Hepatocyte (in vitro differentiated cells): Measurements from ENCODE around the gene TBL2. TPM values are rescaled to one million over a fixed set of nuclear protein-coding genes. Genes with fewer than 3 reads are reported as not detected.

Source experiments
- DNase-seq: peaks from one replicate; pipeline ENCODE4 v3.0.0-alpha.2; 2016; ENCODE audit warnings: low spot score
- H2AFZ ChIP-seq: fragments of 200-600 bp; sonication (generic); 2 replicates; pipeline ENCODE4 v1.6.0; 2016; ENCODE audit warnings: antibody characterized with exemption, mild to moderate bottlenecking
- H3K27ac ChIP-seq: fragments of 200-600 bp; sonication (generic); 2 replicates; pipeline ENCODE4 v1.5.1; 2016; ENCODE audit warnings: mild to moderate bottlenecking
- H3K27me3 ChIP-seq: fragments of 200-600 bp; sonication (generic); 2 replicates; pipeline ENCODE4 v1.6.1; 2016
- H3K36me3 ChIP-seq: fragments of 200-600 bp; sonication (generic); replicated peaks from 2 replicates; pipeline ENCODE4 v1.5.1; 2016; ENCODE audit warnings: low read depth; ENCODE audit not compliant: insufficient read depth
- H3K4me1 ChIP-seq: fragments of 200-600 bp; sonication (generic); 2 replicates; pipeline ENCODE4 v1.5.1; 2016; ENCODE audit warnings: mild to moderate bottlenecking, moderate library complexity; ENCODE audit not compliant: insufficient read depth
- H3K4me2 ChIP-seq: fragments of 200-600 bp; sonication (generic); 2 replicates; pipeline ENCODE4 v1.6.0; 2016
- H3K4me3 ChIP-seq: fragments of 200-600 bp; sonication (generic); 2 replicates; pipeline ENCODE4 v1.5.1; 2016; ENCODE audit warnings: mild to moderate bottlenecking
- H3K79me2 ChIP-seq: fragments of 200-600 bp; sonication (generic); 2 replicates; pipeline ENCODE4 v1.6.0; 2017; ENCODE audit warnings: mild to moderate bottlenecking
- H3K9me2 ChIP-seq: fragments of 200-600 bp; sonication (generic); replicated peaks from 2 replicates; pipeline ENCODE4 v1.6.0; 2017; ENCODE audit warnings: mild to moderate bottlenecking; ENCODE audit not compliant: insufficient read depth
- H3K9me3 ChIP-seq: fragments of 200-600 bp; sonication (generic); 2 replicates; pipeline ENCODE4 v1.5.1; 2016; ENCODE audit warnings: low read depth, mild to moderate bottlenecking
- H4K20me1 ChIP-seq: fragments of 200-600 bp; sonication (generic); 2 replicates; pipeline ENCODE4 v1.6.0; 2016; ENCODE audit warnings: mild to moderate bottlenecking; ENCODE audit not compliant: insufficient read depth, poor library complexity, severe bottlenecking
- EZH2 ChIP-seq: fragments of 200-600 bp; sonication (generic); IDR thresholded peaks from 2 replicates; pipeline ENCODE4 v1.6.1; 2016; ENCODE audit warnings: antibody characterized with exemption, mild to moderate bottlenecking, borderline replicate concordance
- EZH2phosphoT487 ChIP-seq: fragments of 200-600 bp; sonication (generic); IDR thresholded peaks from one replicate; pipeline ENCODE4 v1.6.1; 2018; ENCODE audit warnings: antibody characterized with exemption, mild to moderate bottlenecking, low read depth, moderate library complexity; ENCODE audit not compliant: unreplicated experiment, severe bottlenecking
- WGBS: methylation state at CpG from one replicate; pipeline ENCODE4 v1.1.6; 2016; ENCODE audit warnings: low lambda C conversion rate; ENCODE audit errors: missing lambda C conversion rate; 5-methylcytosine and 5-hydroxymethylcytosine counted together
- polyA plus RNA-seq: library from polyadenylated mRNA; unstranded; fragments of >200 nt; fragmentation: Nextera tagmentation; extraction: Ambion mirVana; gene quantifications from 2 replicates; pipeline ENCODE4 v1.2.1, GENCODE V29; 2016
- total RNA-seq: library from RNA; depleted of rRNA; stranded (reverse); fragments of >200 nt; gene quantifications from 2 replicates; pipeline ENCODE4 v1.2.3, GENCODE V29; 2014
- TF ChIP-seq, protein P1 (sequence below): fragments of 200-600 bp; sonication (generic); IDR thresholded peaks from 2 replicates; pipeline ENCODE4 v1.5.1; 2016; ENCODE audit warnings: antibody characterized with exemption, mild to moderate bottlenecking; ENCODE audit not compliant: poor library complexity

Gene TBL2
- total and polyA plus RNA-seq, 2 experiments from 2014 or later: 55.5 to 73.6 TPM

- Histone ChIP-seq H3K9me2 (no peaks in the 10 kb centered on the region), H3K4me3 (peak overlapping the region; percentile 87), H3K36me3 (no peaks in the 10 kb centered on the region), H3K27me3 (no peaks in the 10 kb centered on the region), H3K79me2 (peaks cover 60% of the 10 kb centered on the region), H2AFZ (peak overlapping the region; percentile 58), H4K20me1 (peaks cover 42% of the 10 kb centered on the region), H3K4me1 (peaks cover 17% of the 10 kb centered on the region), H3K4me2 (peak overlapping the region; percentile 79), H3K9me3 (no peaks in the 10 kb centered on the region), H3K27ac (peak overlapping the region; percentile 89)
- peak; percentile 25 for DNase-seq
- TF ChIP-seq, protein P1, sequence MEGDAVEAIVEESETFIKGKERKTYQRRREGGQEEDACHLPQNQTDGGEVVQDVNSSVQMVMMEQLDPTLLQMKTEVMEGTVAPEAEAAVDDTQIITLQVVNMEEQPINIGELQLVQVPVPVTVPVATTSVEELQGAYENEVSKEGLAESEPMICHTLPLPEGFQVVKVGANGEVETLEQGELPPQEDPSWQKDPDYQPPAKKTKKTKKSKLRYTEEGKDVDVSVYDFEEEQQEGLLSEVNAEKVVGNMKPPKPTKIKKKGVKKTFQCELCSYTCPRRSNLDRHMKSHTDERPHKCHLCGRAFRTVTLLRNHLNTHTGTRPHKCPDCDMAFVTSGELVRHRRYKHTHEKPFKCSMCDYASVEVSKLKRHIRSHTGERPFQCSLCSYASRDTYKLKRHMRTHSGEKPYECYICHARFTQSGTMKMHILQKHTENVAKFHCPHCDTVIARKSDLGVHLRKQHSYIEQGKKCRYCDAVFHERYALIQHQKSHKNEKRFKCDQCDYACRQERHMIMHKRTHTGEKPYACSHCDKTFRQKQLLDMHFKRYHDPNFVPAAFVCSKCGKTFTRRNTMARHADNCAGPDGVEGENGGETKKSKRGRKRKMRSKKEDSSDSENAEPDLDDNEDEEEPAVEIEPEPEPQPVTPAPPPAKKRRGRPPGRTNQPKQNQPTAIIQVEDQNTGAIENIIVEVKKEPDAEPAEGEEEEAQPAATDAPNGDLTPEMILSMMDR: no peak
- TF ChIP-seq EZH2phosphoT487 (no peak), EZH2 (no peak)
- WGBS: 2% methylated on average over 34 of the region's 36 CpGs
Measured at GRCh38 chr7:73520673-73521635, 57.4 kb downstream of the TBL2 start.

GRCh38 chr7:73519867-73520672 is 58.3 kb downstream of the TBL2 start:
- Histone ChIP-seq H4K20me1 (peaks cover 44% of the 10 kb centered on the region), H3K9me2 (no peaks in the 10 kb centered on the region), H3K4me2 (peak overlapping the region; percentile 79), H3K27me3 (no peaks in the 10 kb centered on the region), H3K27ac (peak overlapping the region; percentile 89), H3K79me2 (peaks cover 69% of the 10 kb centered on the region), H3K4me1 (peaks cover 17% of the 10 kb centered on the region), H3K9me3 (no peaks in the 10 kb centered on the region), H3K4me3 (peak overlapping the region; percentile 87), H3K36me3 (no peaks in the 10 kb centered on the region), H2AFZ (no peak overlapping the region)
- 76% methylated on average over 18 of the region's 18 CpGs for WGBS
- no peak for DNase-seq
- TF ChIP-seq, protein P1: no peak
- TF ChIP-seq EZH2phosphoT487 (no peak), EZH2 (no peak)

DNA sequence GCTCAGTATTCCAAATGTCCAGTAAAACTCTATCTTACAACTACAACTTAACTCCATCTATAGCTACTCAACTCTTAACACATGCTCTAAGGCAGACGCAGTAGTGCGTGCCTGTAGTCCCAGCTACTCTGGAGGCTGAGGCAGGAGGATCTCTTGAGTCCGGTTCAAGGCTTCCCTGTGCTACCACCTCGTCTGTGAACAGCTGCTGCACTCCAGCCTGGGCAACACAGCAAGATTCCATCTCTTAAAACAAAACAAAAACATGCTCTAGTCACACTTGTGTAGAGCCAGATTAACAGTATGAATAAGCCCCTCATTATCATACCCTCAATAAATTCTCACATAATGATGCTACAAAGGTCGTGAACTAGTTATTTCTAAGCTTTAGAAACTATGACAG is 59.9 kb downstream of the TBL2 start:
- Histone ChIP-seq H3K79me2 (peaks cover 85% of the 10 kb centered on the region), H3K9me2 (no peaks in the 10 kb centered on the region), H3K9me3 (no peaks in the 10 kb centered on the region), H3K4me3 (no peak overlapping the region), H2AFZ (no peak overlapping the region), H4K20me1 (peaks cover 60% of the 10 kb centered on the region), H3K36me3 (no peaks in the 10 kb centered on the region), H3K4me1 (peaks cover 17% of the 10 kb centered on the region), H3K27me3 (no peaks in the 10 kb centered on the region), H3K4me2 (peak overlapping the region; percentile 79), H3K27ac (peak overlapping the region; percentile 16)
- WGBS: 91% methylated on average over 5 of the region's 5 CpGs
- no peak for DNase-seq
- TF ChIP-seq, protein P1: no peak
- TF ChIP-seq EZH2phosphoT487: no peak
- TF ChIP-seq EZH2: no peak

Other genes starting within 250 kb of the TBL2 start
- gene FZD9, start 144.8 kb downstream of the TBL2 start, total RNA-seq: 0.70 and 1.2 TPM in 2 replicates
- gene FZD9, start 144.8 kb downstream of the TBL2 start, polyA plus RNA-seq: 2.5 and 2.8 TPM in 2 replicates
- gene BAZ1B, start 56.3 kb downstream of the TBL2 start, total RNA-seq: 40.7 and 44.7 TPM in 2 replicates
- gene BAZ1B, start 56.3 kb downstream of the TBL2 start, polyA plus RNA-seq: 16.7 TPM in 2 replicates
- gene BCL7B, start 20.9 kb downstream of the TBL2 start, total RNA-seq: 34.5 and 44.7 TPM in 2 replicates
- gene BCL7B, start 20.9 kb downstream of the TBL2 start, polyA plus RNA-seq: 54.0 and 60.3 TPM in 2 replicates
- 20.9 and 21.7 TPM in 2 replicates for gene MLXIPL, start 45.9 kb upstream of the TBL2 start, total RNA-seq
- gene MLXIPL, start 45.9 kb upstream of the TBL2 start, polyA plus RNA-seq: 45.5 and 46.7 TPM in 2 replicates
- 4.3 and 5.6 TPM in 2 replicates for gene VPS37D, start 89.3 kb upstream of the TBL2 start, total RNA-seq
- gene VPS37D, start 89.3 kb upstream of the TBL2 start, polyA plus RNA-seq: 7.5 and 9.5 TPM in 2 replicates
- gene DNAJC30, start 104.9 kb upstream of the TBL2 start, total RNA-seq: 3.0 and 4.7 TPM in 2 replicates
- 13.9 and 15.3 TPM in 2 replicates for gene DNAJC30, start 104.9 kb upstream of the TBL2 start, polyA plus RNA-seq
- 35.9 and 44.3 TPM in 2 replicates for gene BUD23, start 105.0 kb upstream of the TBL2 start, total RNA-seq
- gene BUD23, start 105.0 kb upstream of the TBL2 start, polyA plus RNA-seq: 112 and 131 TPM in 2 replicates
- 22.8 and 23.7 TPM in 2 replicates for gene STX1A, start 141.1 kb upstream of the TBL2 start, total RNA-seq
- gene STX1A, start 141.1 kb upstream of the TBL2 start, polyA plus RNA-seq: 27.1 and 39.2 TPM in 2 replicates
- gene ABHD11, start 160.2 kb upstream of the TBL2 start, total RNA-seq: 30.7 and 33.0 TPM in 2 replicates
- gene ABHD11, start 160.2 kb upstream of the TBL2 start, polyA plus RNA-seq: 90.9 and 110 TPM in 2 replicates
- gene CLDN3, start 191.7 kb upstream of the TBL2 start, total RNA-seq: 53.7 and 60.7 TPM in 2 replicates
- gene CLDN3, start 191.7 kb upstream of the TBL2 start, polyA plus RNA-seq: 125 and 142 TPM in 2 replicates